Measurements from ENCODE around the gene APOO.

- TF ChIP-seq CTCF (IDR thresholded peaks at IDR 0.05) (no peak), POLR2A (IDR thresholded peaks at IDR 0.05) (no peak)
Measured at GRCh38 chrX:23944234-23944633, 36.5 kb upstream of the APOO start.
